HG03280 (cell line): ENCODE measurements around the gene OR6B2.
"Not testable (repeated sequence)": the region's sequence is repeated elsewhere in the genome, so short reads cannot be mapped to it uniquely, and the experiment has no call there.

ENCODE experiments used
- ATAC-seq: cut with Tn5 transposase; IDR thresholded peaks from one replicate; pipeline ENCODE4 v1.9.1; 2021; ENCODE audit warnings: mild to moderate bottlenecking, moderate library complexity; ENCODE audit not compliant: unreplicated experiment

OR6B2 gene

GRCh38 chr2:240030379-240031094, at the start of gene OR6B2:
OR6B2 (minus strand) TSS chr2:240030429; CDS start chr2:240030429, 0 bp downstream.
- ATAC-seq, result no peak

- no peak for ATAC-seq
Observed at GRCh38 chr2:240078631-240079030, 48.4 kb upstream of the OR6B2 start.

- no peak for ATAC-seq
Observed at GRCh38 chr2:240077442-240077841, 47.2 kb upstream of the OR6B2 start.

- ATAC-seq, result no peak
Observed at GRCh38 chr2:240074545-240074944, 44.3 kb upstream of the OR6B2 start.

GRCh38 chr2:240070907-240071306, 40.7 kb upstream of the OR6B2 start:
- no peak for ATAC-seq

- ATAC-seq, result no peak
Observed at GRCh38 chr2:240069829-240070228, 39.6 kb upstream of the OR6B2 start.

GRCh38 chr2:240068193-240068592, 38.0 kb upstream of the OR6B2 start:
- no peak for ATAC-seq

GRCh38 chr2:240066489-240066888, 36.3 kb upstream of the OR6B2 start:
- ATAC-seq, result no peak

- ATAC-seq, result no peak
Observed at GRCh38 chr2:240064898-240065297, 34.7 kb upstream of the OR6B2 start.

GRCh38 chr2:240060977-240061591, 30.9 kb upstream of the OR6B2 start:
- ATAC-seq, result no peak

- no peak for ATAC-seq
Observed at GRCh38 chr2:240056678-240057077, 26.4 kb upstream of the OR6B2 start.

GRCh38 chr2:240055177-240055917, 25.1 kb upstream of the OR6B2 start:
- ATAC-seq, result no peak

- ATAC-seq, result no peak
Observed at GRCh38 chr2:240053173-240054155, 23.2 kb upstream of the OR6B2 start, which contains the start of gene OR6B3. OR6B3 (minus strand) TSS chr2:240053521.

GRCh38 chr2:240052524-240052923, 22.3 kb upstream of the OR6B2 start:
- no peak for ATAC-seq

GRCh38 chr2:240051697-240052096, 21.5 kb upstream of the OR6B2 start:
- ATAC-seq, result no peak

GRCh38 chr2:240050278-240050677, 20.0 kb upstream of the OR6B2 start:
- no peak for ATAC-seq

GRCh38 chr2:240048237-240048636, 18.0 kb upstream of the OR6B2 start:
- no peak for ATAC-seq

GRCh38 chr2:240045098-240045497, 14.9 kb upstream of the OR6B2 start:
- ATAC-seq, result no peak

GRCh38 chr2:240044096-240044495, 13.9 kb upstream of the OR6B2 start:
- not testable (repeated sequence) for ATAC-seq

GRCh38 chr2:240043279-240043989, 13.2 kb upstream of the OR6B2 start:
- no peak for ATAC-seq
